Aorta (tissue), 5 donors: ENCODE data around the gene NPAS3. TPM values are rescaled to one million over a fixed set of nuclear protein-coding genes. Genes with fewer than 3 reads are reported as not detected.

ENCODE experiments used
- ATAC-seq: fragments of 200-7000 bp; cut with Tn5 transposase; one replicate; pipeline ENCODE4 v1.9.1; 2022; ENCODE audit warnings: moderate library complexity; ENCODE audit not compliant: low FRiP score
- DNase-seq, 2 donors: peaks; one replicate each; pipeline ENCODE4 v3.0.0-alpha.2; 2020
- H3K27ac ChIP-seq, 2 donors: one replicate each; pipeline ENCODE4 v1.5.1; 2013; ENCODE audit warnings: low read length in 2 of 2, mild to moderate bottlenecking in 2 of 2, moderate library complexity in 2 of 2, control low read depth in 1 of 2, inconsistent platforms in 1 of 2, low read depth in 1 of 2
- H3K27me3 ChIP-seq, 2 donors: one replicate each; pipeline ENCODE4 v1.6.1; 2013; ENCODE audit warnings: control low read depth in 1 of 2, low read length in 1 of 2, mild to moderate bottlenecking in 1 of 2, moderate library complexity in 1 of 2; ENCODE audit not compliant: insufficient read depth in 2 of 2, control insufficient read depth in 1 of 2
- H3K36me3 ChIP-seq, 2 donors: one replicate each; pipeline ENCODE4 v1.6.1; 2013; ENCODE audit warnings: control low read depth in 1 of 2, low read length in 1 of 2, mild to moderate bottlenecking in 1 of 2; ENCODE audit not compliant: insufficient read depth in 2 of 2, control insufficient read depth in 1 of 2
- H3K4me1 ChIP-seq, 2 donors: one replicate each; pipeline ENCODE4 v1.6.1; 2013; ENCODE audit warnings: low read length in 2 of 2, control low read depth in 1 of 2, mild to moderate bottlenecking in 1 of 2, moderate library complexity in 1 of 2; ENCODE audit not compliant: insufficient read depth in 2 of 2, control insufficient read depth in 1 of 2
- H3K4me3 ChIP-seq, 2 donors: one replicate each; pipeline ENCODE4 v1.5.1; 2013; ENCODE audit warnings: low read length in 2 of 2, control low read depth in 1 of 2, mild to moderate bottlenecking in 1 of 2
- H3K9me3 ChIP-seq: one replicate; pipeline ENCODE4 v1.6.1; 2013; ENCODE audit warnings: mild to moderate bottlenecking, low read length; ENCODE audit not compliant: control insufficient read depth
- WGBS, 2 donors: extraction: QIAGEN DNeasy Blood & Tissue Kit; methylation state at CpG; one replicate each; pipeline ENCODE4 v1.1.7; 2013; 5-methylcytosine and 5-hydroxymethylcytosine counted together
- intact Hi-C, 2 donors: fragments of 100-400 bp; cut with DNase I; formaldehyde crosslinking; loops; one replicate each; pipeline versions ENCODE4 v1.14.2 to v1.15.0; 2022
- polyA plus RNA-seq, 2 donors: library from polyadenylated mRNA; stranded (reverse); fragments of 200-250 nt; gene quantifications; one replicate each; pipeline ENCODE4 v1.2.3, GENCODE V29; 2013
- total RNA-seq, 2 donors: library from RNA; stranded (reverse); fragmentation: NEBNext Ultra II Directional; extraction: Animal tissue kit (Norgen Biotek cat#: 25700); gene quantifications; one replicate each; pipeline ENCODE4 v1.2.1, GENCODE V29; 2021
- donor health status: healthy with polysubstance abuse.
- donor health status: Bipolar disorder and iron deficiency.
- donor health status: DM: no; HTN: no; CAD: no.
- donor health status: DM: no; HTN: no; CAD: no.
- donor health status: DM: yes; HTN: yes; CAD: no.

The NPAS3 gene
- total and polyA plus RNA-seq, 4 donors, result 0.13 to 4.3 (median 0.50) TPM

DNA sequence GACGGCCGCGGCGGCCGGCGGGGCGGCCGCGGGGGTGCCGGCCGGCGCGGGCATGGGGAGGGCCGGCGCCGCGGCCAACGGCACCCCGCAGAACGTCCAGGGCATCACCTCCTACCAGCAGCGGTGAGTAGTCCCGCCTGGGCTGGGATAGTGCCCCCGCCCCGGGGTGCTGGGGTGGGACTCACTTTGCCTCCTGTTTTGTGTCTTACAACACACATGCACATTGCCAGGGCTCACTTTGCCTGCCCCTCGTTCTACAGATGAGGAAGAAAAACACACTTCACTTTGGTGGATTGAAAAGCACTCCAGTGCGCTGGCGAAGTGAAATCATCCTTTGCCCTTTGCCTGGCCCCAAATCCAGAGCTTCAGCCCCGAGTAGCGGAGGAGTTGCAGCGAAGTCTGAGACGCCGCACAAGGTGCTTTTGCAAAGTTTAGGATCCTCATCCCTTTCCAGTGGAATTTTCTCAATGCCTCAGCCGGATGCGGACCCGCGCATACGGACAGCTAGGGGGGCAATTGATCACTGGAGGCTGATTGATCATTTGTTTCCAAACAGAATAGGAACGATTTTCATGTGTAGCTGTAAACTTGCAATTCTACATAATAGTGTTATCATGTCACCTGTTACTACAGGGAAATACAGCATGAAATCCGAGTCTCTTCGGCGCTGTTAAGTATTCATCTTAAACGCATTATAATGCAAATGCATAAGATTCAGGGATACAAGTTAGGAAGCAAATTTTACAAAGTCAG lies 3.6 kb upstream of the NPAS3 start:
- WGBS, 2 donors, result 8% methylated on average over 38 to 42 of the region's 42 CpGs
- H3K27me3 ChIP-seq, result no peaks in the 10 kb centered on the region
- DNase-seq, result no peak

DNA sequence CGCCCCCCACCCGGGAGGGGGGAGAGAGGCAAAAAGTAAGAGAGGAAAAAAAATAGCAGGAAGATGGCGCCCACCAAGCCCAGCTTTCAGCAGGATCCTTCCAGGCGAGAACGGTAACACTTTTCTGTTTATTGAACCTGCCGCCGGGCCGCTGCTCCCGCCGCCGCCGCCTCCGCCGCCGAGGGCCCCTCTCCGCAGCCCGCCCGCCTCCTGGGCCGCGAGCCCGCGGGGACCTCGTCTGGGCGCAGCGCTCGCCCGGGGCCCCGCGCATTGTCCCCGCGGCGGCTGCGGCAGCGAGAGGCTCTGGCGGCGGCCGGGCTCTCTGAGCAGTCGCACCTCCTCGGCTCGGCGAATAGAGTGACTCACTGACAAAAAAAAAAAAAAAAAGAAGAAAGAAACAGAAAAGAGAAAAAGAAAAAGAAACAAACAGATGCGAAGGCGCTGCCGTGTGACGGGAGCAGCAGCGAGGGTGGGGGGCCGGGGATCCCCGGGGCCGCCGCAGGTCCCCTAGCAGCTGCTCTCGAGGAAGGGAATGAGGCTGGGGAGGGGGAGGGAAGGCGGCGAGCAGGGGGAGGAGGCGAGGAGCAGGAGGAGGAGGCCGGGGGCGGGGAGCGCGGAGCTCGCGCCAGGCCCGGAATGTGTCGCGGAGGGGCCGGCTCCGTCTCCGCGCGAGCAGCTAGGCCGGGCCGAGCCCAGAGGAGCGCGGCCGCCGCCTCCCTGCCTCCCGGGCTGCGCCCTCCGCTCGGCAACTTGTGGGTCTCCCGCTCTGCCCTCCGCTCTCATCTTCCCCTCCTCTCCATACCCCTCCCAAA lies 781 bp downstream of the NPAS3 start:
- WGBS, 2 donors, result 0 to 1% methylated on average over 58 to 80 of the region's 80 CpGs
- DNase-seq, result peak; percentile 86 to 94

More for the DNA sequence above, 3.6 kb upstream of the NPAS3 start:
- Histone ChIP-seq H3K27ac (no peak overlapping the region), H3K9me3 (no peaks in the 10 kb centered on the region), H3K4me1 (no peaks in the 10 kb centered on the region), H3K4me3 (peak overlapping the region; percentile 41 to 84), H3K36me3 (no peaks in the 10 kb centered on the region)
- no peak for ATAC-seq
- intact Hi-C loops, result loop anchor here in 1 of 2 donors (5.0 to 10.0 kb wide), 4 partner anchors 62 to 860 kb away; no protein-coding TSS in a partner anchor

DNA sequence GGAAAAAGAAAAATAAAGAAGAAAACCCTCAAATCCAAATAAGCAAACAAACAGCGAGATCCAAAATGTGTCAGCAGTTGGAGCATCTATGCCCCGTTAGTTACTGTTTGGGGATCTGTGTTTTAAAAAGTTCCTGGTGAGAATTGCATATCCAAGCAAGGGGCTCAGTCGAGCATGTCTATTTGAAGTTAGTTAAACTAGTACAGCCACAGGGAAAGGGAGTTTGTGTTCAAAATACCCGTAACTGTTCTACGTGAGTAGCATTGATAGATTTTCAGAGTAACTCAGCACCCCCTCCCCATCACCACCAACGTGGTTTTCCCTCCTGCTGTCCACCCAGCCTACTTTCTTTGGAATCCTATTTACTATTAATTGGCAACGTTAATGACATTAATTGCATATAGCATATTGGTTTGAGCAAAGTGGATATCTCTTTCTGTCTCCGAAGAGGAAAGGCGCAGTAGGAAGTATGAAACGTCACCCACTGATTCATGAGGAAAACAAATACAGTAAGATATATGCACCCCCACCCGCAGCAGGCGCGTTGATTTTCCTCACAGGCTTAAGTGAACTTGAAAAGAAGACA lies 1.5 kb downstream of the NPAS3 start:
- WGBS, 2 donors, result 44 to 54% methylated on average over 13 of the region's 13 CpGs
- intact Hi-C loops, result no loop called here
- Histone ChIP-seq H3K4me3 (peak overlapping the region; percentile 97 to 100), H3K27me3 (no peaks in the 10 kb centered on the region), H3K36me3 (no peaks in the 10 kb centered on the region), H3K9me3 (no peaks in the 10 kb centered on the region), H3K27ac (peak overlapping the region in 1 of 2 donors; percentile 56), H3K4me1 (no peaks in the 10 kb centered on the region)
- no peak for DNase-seq
- ATAC-seq, result no peak

More for the DNA sequence above, 781 bp downstream of the NPAS3 start:
- ATAC-seq, result peak; percentile 94
- Histone ChIP-seq H3K27me3 (no peaks in the 10 kb centered on the region), H3K36me3 (no peaks in the 10 kb centered on the region), H3K27ac (peak overlapping the region in 1 of 2 donors; percentile 90), H3K4me1 (no peaks in the 10 kb centered on the region), H3K4me3 (peak overlapping the region; percentile 97 to 100), H3K9me3 (no peaks in the 10 kb centered on the region)
- intact Hi-C loops, result loop anchor here in 1 of 2 donors (5.0 to 10.0 kb wide), 3 partner anchors 58 to 855 kb away; no protein-coding TSS in a partner anchor

DNA sequence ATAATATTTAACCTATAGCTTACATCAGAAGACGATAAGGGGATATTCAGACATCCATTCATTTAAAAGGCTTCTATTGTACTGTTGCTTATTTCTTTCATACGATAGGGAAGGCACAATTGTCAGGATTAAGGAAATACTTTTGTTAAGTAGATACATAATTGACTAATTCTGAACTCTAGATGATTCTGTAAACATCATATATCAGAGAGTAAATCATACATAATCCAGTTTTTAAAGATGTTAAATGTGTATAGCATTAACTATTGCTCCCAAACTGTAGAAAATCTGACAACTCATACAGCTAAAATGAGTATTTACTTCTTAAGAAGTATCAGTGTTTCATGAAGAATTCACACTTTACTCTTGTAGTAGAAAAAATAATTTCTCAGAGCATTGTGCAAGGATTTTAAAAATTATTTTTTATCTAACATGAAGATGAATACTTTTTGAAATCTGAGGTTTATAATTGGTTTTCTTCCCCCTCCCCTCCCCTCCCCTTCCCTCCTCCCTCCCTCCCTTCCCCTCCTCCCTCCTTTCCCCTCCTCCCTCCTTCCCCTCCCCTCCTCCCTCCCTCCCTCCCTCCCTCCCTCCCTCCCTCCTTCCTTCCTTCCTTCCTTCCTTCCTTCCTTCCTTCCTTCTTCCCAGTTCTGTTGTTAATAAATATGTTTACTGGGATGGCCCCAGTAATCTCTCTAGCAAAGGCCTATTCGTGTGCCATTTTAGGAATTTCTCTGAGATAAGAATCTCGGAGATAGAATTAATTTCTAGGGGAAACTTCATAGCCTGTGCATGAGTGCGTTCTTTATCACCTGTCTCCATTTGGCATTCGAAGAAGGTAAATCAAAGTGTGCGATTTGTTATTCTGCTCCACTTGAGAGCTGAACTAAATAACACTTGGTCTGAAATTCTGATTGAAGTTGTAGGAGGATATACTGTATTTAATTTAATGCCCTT lies 2.3 kb downstream of the NPAS3 start:
- no peaks in the 10 kb centered on the region for H3K36me3 ChIP-seq
- no peaks in the 10 kb centered on the region for H3K9me3 ChIP-seq
- H3K4me1 ChIP-seq, result no peaks in the 10 kb centered on the region
- no peak overlapping the region for H3K27ac ChIP-seq
- intact Hi-C loops, result no loop called here
- DNase-seq (no peak), ATAC-seq (no peak)
- H3K27me3 ChIP-seq, result no peaks in the 10 kb centered on the region
- no peak overlapping the region for H3K4me3 ChIP-seq
- 87 to 90% methylated on average over 7 of the region's 7 CpGs for WGBS, 2 donors

DNA sequence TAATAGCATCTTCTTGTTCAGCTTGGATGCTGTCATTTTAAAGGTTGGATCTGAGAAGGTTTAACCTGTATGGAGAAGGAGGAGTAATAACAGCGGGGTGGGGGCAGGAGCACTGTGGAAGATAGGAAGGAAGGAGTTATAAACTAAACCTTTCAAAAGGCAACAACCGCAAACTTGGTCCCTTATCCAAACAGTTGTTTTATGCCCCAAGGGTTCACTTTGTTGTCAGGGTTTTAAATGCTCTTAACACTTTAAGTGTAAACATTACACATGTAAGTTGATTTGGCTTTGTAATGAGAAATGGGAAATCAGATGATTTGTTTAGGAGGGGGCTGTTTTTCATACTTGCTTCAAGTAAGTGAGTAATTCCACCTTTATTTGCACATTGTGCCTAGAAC lies 3.0 kb downstream of the NPAS3 start:
- WGBS, 2 donors, result 97 to 100% methylated on average over 2 of the region's 2 CpGs
- no peak for DNase-seq
- no peak for ATAC-seq
- no peaks in the 10 kb centered on the region for H3K27me3 ChIP-seq
- H3K36me3 ChIP-seq, result no peaks in the 10 kb centered on the region
- H3K4me3 ChIP-seq, result no peak overlapping the region
- intact Hi-C loops, result no loop called here
- no peaks in the 10 kb centered on the region for H3K9me3 ChIP-seq
- no peaks in the 10 kb centered on the region for H3K4me1 ChIP-seq
- H3K27ac ChIP-seq, result no peak overlapping the region

DNA sequence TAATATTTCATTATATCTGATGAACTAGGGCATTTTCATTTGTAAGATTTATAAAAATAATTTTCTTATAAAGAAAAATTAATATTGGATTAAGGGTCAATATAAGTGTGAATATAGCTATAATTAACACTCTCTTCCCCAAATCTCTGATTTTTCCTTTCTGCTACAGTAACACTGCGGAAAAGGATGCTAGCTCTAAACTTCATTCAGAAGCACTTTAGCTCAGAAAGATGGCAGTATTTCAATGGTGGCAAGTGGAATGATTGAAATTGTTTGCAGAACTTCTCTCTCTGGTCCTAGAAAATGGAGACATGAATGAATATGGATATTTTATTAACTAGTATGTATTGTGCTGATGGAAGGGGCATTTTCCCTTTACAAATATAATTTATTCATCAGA lies 8.4 kb downstream of the NPAS3 start:
- Histone ChIP-seq H3K36me3 (no peaks in the 10 kb centered on the region), H3K9me3 (no peaks in the 10 kb centered on the region), H3K27ac (no peak overlapping the region), H3K27me3 (no peaks in the 10 kb centered on the region), H3K4me3 (no peak overlapping the region), H3K4me1 (no peaks in the 10 kb centered on the region)
- intact Hi-C loops, result no loop called here
- ATAC-seq (no peak), DNase-seq (no peak)
- 98 to 100% methylated on average over 1 of the region's 1 CpG for WGBS, 2 donors

DNA sequence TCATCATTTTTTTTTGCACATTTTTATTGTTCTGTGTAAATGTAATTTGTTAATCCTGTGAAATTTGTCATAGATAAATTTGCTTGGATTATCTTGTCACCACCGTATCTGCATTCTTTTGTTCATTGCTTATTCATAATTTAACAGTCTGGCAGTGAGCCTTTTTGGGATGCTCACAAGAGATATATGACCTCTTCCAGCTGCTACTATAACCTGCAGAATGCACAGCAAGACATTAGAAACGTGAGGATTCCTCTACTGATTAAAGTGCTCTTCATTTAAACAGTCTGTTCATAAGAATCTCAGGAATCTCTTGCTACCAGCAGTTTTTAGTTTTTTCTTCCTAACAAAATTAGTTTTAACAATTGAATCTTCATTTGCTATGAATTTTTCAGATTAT lies 9.1 kb downstream of the NPAS3 start:
- 79 to 83% methylated on average over 2 of the region's 2 CpGs for WGBS, 2 donors
- Histone ChIP-seq H3K27ac (no peak overlapping the region), H3K4me3 (no peak overlapping the region), H3K4me1 (no peaks in the 10 kb centered on the region), H3K9me3 (no peaks in the 10 kb centered on the region), H3K36me3 (no peaks in the 10 kb centered on the region), H3K27me3 (no peaks in the 10 kb centered on the region)
- intact Hi-C loops, result no loop called here
- no peak for ATAC-seq
- DNase-seq, result no peak

DNA sequence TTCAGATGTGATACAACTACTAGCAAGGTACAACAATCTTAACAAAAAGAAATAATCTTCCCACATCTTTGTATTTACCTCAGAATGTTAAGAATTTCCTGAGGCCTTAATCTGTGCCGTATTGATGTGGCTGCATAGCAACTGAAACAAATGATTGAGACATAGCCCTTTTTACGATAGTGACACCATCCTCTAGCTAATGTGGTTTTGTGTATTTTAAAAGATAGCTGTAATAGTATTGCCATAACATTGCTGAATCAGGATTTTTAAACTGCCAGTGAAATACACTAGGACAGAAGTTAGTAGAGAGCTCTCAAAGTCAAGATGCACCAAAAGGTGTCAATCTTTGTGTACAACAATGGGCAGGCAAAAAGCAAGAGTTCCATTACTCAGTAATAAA lies 11.9 kb downstream of the NPAS3 start:
- H3K9me3 ChIP-seq, result no peaks in the 10 kb centered on the region
- intact Hi-C loops, result no loop called here
- no peak overlapping the region for H3K27ac ChIP-seq
- no peak for ATAC-seq
- H3K4me3 ChIP-seq, result no peak overlapping the region
- 77 to 93% methylated on average over 2 of the region's 2 CpGs for WGBS, 2 donors
- DNase-seq, result no peak
- no peaks in the 10 kb centered on the region for H3K4me1 ChIP-seq
- no peaks in the 10 kb centered on the region for H3K36me3 ChIP-seq
- H3K27me3 ChIP-seq, result no peaks in the 10 kb centered on the region
